DOHH2 (cell line): ENCODE measurements around the gene C12orf76.

Experiments used
- H3F3A ChIP-seq: fragments of 200-600 bp; sonication (generic), shearing (Covaris generic); 2 replicates; pipeline ENCODE4 v1.6.0; 2016; ENCODE audit warnings: antibody characterized with exemption, mild to moderate bottlenecking; ENCODE audit not compliant: control insufficient read depth, insufficient read depth
- H3K27ac ChIP-seq: fragments of 200-600 bp; sonication (generic); 2 replicates; pipeline ENCODE4 v1.5.1; 2014; ENCODE audit warnings: low read depth, mild to moderate bottlenecking, low read length, moderate library complexity
- H3K27me3 ChIP-seq: fragments of 200-600 bp; sonication (generic); 2 replicates; pipeline ENCODE4 v1.6.1; 2014; ENCODE audit warnings: mild to moderate bottlenecking, low read length, mixed read lengths; ENCODE audit not compliant: control insufficient read depth
- H3K36me3 ChIP-seq: fragments of 200-600 bp; sonication (generic); 2 replicates; pipeline ENCODE4 v1.6.1; 2014; ENCODE audit warnings: mild to moderate bottlenecking, low read length, moderate library complexity, mixed read lengths; ENCODE audit not compliant: control insufficient read depth
- H3K4me1 ChIP-seq: fragments of 200-600 bp; sonication (generic); 2 replicates; pipeline ENCODE4 v1.6.1; 2014; ENCODE audit warnings: mild to moderate bottlenecking, low read length, mixed read lengths; ENCODE audit not compliant: control insufficient read depth
- H3K4me2 ChIP-seq: fragments of 200-600 bp; sonication (generic); 2 replicates; pipeline ENCODE4 v1.6.0; 2014; ENCODE audit warnings: mild to moderate bottlenecking, low read length, moderate library complexity
- H3K4me3 ChIP-seq: fragments of 200-600 bp; sonication (generic); 2 replicates; pipeline ENCODE4 v1.5.1; 2014; ENCODE audit warnings: mild to moderate bottlenecking, low read length, mixed read lengths
- H3K79me2 ChIP-seq: fragments of 200-600 bp; sonication (generic); 2 replicates; pipeline ENCODE4 v1.6.1; 2014; ENCODE audit warnings: mild to moderate bottlenecking, low read length, mixed read lengths; ENCODE audit not compliant: control insufficient read depth
- H3K9me2 ChIP-seq: fragments of 200-600 bp; sonication (generic); replicated peaks from 2 replicates; pipeline ENCODE4 v1.6.1; 2014; ENCODE audit warnings: mild to moderate bottlenecking, low read length, mixed read lengths; ENCODE audit not compliant: control insufficient read depth
- H3K9me3 ChIP-seq: fragments of 200-600 bp; sonication (generic); 2 replicates; pipeline ENCODE4 v1.6.1; 2014; ENCODE audit warnings: antibody characterized with exemption, low read length, mixed read lengths; ENCODE audit not compliant: control insufficient read depth, insufficient read depth
- H4K20me1 ChIP-seq: fragments of 200-600 bp; sonication (generic); 2 replicates; pipeline ENCODE4 v1.6.0; 2014; ENCODE audit warnings: low read depth, mild to moderate bottlenecking, antibody characterized with exemption, low read length, moderate library complexity; ENCODE audit not compliant: control insufficient read depth, insufficient read depth
- EZH2phosphoT487 ChIP-seq: fragments of 200-600 bp; sonication (generic); IDR thresholded peaks from 2 replicates; pipeline ENCODE4 v1.6.1; 2017; ENCODE audit warnings: borderline replicate concordance, mild to moderate bottlenecking, antibody characterized with exemption, low read length, moderate library complexity, mixed read lengths
- TF ChIP-seq, protein P1 (sequence below): fragments of 200-600 bp; sonication (generic); IDR thresholded peaks from one replicate; pipeline ENCODE4 v1.5.1; 2014; ENCODE audit warnings: antibody characterized with exemption, mild to moderate bottlenecking, low read depth, low read length; ENCODE audit not compliant: poor library complexity, severe bottlenecking

The C12orf76 gene

DNA sequence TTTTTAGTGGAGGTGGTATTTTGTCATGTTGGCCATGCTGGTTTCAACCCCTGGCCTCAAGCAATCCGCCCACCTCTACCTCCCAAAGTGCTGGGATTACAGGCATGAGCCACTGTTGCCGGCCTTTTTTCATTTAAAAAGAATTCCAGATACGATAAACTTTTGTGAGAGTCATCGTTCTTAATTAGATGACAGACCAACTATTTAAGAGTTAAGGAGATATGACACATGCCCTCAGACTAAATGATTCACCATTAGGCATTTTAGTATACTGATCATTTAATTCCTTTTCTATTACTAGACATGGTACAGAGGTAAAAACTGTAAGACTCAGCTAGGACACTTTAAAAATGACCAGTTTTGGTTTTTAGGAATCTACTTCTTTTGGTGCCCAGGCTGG, 46.7 kb downstream of the C12orf76 start:
- peaks cover 79% of the 10 kb centered on the region for H3K4me1 ChIP-seq
- no peaks in the 10 kb centered on the region for H3K27me3 ChIP-seq
- H3K36me3 ChIP-seq: peaks cover 61% of the 10 kb centered on the region
- H3K9me2 ChIP-seq: no peaks in the 10 kb centered on the region
- H3K4me2 ChIP-seq: peak overlapping the region; percentile 96
- peak overlapping the region; percentile 94 for H3K27ac ChIP-seq
- H3F3A ChIP-seq: peaks cover 46% of the 10 kb centered on the region
- H3K9me3 ChIP-seq: no peaks in the 10 kb centered on the region
- no peaks in the 10 kb centered on the region for H4K20me1 ChIP-seq
- peak overlapping the region; percentile 81 for H3K4me3 ChIP-seq
- TF ChIP-seq EZH2phosphoT487: no peak
- TF ChIP-seq, protein P1, sequence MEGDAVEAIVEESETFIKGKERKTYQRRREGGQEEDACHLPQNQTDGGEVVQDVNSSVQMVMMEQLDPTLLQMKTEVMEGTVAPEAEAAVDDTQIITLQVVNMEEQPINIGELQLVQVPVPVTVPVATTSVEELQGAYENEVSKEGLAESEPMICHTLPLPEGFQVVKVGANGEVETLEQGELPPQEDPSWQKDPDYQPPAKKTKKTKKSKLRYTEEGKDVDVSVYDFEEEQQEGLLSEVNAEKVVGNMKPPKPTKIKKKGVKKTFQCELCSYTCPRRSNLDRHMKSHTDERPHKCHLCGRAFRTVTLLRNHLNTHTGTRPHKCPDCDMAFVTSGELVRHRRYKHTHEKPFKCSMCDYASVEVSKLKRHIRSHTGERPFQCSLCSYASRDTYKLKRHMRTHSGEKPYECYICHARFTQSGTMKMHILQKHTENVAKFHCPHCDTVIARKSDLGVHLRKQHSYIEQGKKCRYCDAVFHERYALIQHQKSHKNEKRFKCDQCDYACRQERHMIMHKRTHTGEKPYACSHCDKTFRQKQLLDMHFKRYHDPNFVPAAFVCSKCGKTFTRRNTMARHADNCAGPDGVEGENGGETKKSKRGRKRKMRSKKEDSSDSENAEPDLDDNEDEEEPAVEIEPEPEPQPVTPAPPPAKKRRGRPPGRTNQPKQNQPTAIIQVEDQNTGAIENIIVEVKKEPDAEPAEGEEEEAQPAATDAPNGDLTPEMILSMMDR: no peak
- peaks cover 89% of the 10 kb centered on the region for H3K79me2 ChIP-seq

DNA sequence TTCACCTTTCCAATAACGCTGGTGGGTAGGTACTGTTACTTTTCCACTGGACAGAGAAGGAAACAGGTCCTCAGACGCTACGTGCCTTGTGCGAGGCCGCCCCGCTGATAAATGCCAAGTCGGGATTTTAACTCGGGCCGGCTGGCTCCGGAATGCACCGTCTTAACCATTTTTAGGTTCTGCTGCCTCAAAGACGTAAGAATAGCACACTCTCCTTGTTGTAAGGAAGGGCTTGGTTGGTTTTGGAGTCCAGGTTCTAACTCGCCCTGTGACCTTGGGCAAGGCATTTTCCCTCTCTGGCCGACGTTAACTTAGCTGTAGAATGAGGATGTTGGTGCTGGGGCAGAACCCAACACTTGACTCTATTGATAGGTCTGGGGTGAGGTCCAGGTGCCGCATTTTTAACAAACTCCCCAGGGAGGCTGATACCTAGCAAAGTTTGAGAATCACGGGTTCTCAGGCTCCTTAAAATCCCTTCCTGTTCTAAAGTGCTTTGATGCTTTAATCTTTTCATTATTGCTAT, 48.3 kb downstream of the C12orf76 start:
- no peaks in the 10 kb centered on the region for H3K27me3 ChIP-seq
- TF ChIP-seq, protein P1: no peak
- no peak for TF ChIP-seq EZH2phosphoT487
- H3K9me3 ChIP-seq: no peaks in the 10 kb centered on the region
- peaks cover 44% of the 10 kb centered on the region for H3F3A ChIP-seq
- H3K9me2 ChIP-seq: no peaks in the 10 kb centered on the region
- peaks cover 83% of the 10 kb centered on the region for H3K79me2 ChIP-seq
- peak overlapping the region; percentile 94 for H3K27ac ChIP-seq
- H3K4me3 ChIP-seq: peak overlapping the region; percentile 81
- peaks cover 68% of the 10 kb centered on the region for H3K4me1 ChIP-seq
- peak overlapping the region; percentile 96 for H3K4me2 ChIP-seq
- H4K20me1 ChIP-seq: no peaks in the 10 kb centered on the region
- H3K36me3 ChIP-seq: peaks cover 61% of the 10 kb centered on the region

DNA sequence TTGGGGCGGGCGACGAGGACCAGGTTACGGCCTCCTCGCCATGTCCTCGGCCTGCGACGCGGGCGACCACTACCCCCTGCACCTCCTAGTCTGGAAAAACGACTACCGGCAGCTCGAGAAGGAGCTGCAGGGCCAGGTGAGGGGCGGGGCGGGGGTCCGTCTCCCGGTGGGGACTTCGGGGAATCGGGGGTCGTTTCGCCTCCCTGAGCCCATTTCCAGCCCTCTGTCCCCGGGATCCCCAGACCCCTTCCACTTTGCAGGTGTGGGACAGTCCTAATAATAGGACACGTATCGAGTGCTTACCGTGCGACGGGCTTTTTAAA, 48.7 kb downstream of the C12orf76 start:
- H3F3A ChIP-seq: peaks cover 44% of the 10 kb centered on the region
- H3K4me3 ChIP-seq: peak overlapping the region; percentile 81
- H3K9me2 ChIP-seq: no peaks in the 10 kb centered on the region
- peaks cover 84% of the 10 kb centered on the region for H3K79me2 ChIP-seq
- H3K9me3 ChIP-seq: no peaks in the 10 kb centered on the region
- peaks cover 68% of the 10 kb centered on the region for H3K4me1 ChIP-seq
- H3K27me3 ChIP-seq: no peaks in the 10 kb centered on the region
- H3K27ac ChIP-seq: peak overlapping the region; percentile 94
- H3K36me3 ChIP-seq: peaks cover 63% of the 10 kb centered on the region
- no peaks in the 10 kb centered on the region for H4K20me1 ChIP-seq
- H3K4me2 ChIP-seq: peak overlapping the region; percentile 96
- no peak for TF ChIP-seq EZH2phosphoT487
- TF ChIP-seq, protein P1: no peak
